ENCODE data around the gene RREB1.

DNA sequence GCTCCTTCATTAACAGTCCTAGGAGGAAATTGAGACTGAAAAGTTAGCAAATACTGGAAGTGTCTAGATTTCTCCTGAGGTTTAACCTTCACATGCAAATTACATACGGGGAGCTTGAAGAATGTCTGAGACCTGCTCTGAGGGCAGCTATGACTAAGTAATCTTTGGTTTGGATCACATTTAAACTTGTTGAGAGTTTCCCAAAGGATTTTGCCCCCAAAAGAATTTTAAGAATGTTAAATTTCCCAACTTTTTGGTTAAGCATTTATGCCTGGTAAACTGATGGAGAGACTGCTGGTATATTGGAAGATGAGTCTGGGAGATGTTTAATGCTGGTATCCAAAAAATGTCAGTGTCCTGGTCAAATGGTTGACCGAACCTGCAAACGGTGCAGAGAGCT, 97.0 kb downstream of the RREB1 start:
- TF ChIP-seq, protein P1, sequence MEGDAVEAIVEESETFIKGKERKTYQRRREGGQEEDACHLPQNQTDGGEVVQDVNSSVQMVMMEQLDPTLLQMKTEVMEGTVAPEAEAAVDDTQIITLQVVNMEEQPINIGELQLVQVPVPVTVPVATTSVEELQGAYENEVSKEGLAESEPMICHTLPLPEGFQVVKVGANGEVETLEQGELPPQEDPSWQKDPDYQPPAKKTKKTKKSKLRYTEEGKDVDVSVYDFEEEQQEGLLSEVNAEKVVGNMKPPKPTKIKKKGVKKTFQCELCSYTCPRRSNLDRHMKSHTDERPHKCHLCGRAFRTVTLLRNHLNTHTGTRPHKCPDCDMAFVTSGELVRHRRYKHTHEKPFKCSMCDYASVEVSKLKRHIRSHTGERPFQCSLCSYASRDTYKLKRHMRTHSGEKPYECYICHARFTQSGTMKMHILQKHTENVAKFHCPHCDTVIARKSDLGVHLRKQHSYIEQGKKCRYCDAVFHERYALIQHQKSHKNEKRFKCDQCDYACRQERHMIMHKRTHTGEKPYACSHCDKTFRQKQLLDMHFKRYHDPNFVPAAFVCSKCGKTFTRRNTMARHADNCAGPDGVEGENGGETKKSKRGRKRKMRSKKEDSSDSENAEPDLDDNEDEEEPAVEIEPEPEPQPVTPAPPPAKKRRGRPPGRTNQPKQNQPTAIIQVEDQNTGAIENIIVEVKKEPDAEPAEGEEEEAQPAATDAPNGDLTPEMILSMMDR (tag by site-specific recombination; IDR thresholded peaks at IDR 0.05), result no peak
- TF ChIP-seq ZNF416 (tag by site-specific recombination; IDR thresholded peaks at IDR 0.05) (no peak), ZNF830 (tag by site-specific recombination; IDR thresholded peaks at IDR 0.05; ENCODE audit: low read depth) (no peak), ZNF311 (tag by site-specific recombination; IDR thresholded peaks at IDR 0.05; ENCODE audit: borderline replicate concordance) (no peak), ZNF670 (tag by site-specific recombination; IDR thresholded peaks at IDR 0.05; ENCODE audit: low read depth) (no peak), ZNF24 (tag by site-specific recombination; IDR thresholded peaks at IDR 0.05) (no peak)
- TF ChIP-seq, protein P2, sequence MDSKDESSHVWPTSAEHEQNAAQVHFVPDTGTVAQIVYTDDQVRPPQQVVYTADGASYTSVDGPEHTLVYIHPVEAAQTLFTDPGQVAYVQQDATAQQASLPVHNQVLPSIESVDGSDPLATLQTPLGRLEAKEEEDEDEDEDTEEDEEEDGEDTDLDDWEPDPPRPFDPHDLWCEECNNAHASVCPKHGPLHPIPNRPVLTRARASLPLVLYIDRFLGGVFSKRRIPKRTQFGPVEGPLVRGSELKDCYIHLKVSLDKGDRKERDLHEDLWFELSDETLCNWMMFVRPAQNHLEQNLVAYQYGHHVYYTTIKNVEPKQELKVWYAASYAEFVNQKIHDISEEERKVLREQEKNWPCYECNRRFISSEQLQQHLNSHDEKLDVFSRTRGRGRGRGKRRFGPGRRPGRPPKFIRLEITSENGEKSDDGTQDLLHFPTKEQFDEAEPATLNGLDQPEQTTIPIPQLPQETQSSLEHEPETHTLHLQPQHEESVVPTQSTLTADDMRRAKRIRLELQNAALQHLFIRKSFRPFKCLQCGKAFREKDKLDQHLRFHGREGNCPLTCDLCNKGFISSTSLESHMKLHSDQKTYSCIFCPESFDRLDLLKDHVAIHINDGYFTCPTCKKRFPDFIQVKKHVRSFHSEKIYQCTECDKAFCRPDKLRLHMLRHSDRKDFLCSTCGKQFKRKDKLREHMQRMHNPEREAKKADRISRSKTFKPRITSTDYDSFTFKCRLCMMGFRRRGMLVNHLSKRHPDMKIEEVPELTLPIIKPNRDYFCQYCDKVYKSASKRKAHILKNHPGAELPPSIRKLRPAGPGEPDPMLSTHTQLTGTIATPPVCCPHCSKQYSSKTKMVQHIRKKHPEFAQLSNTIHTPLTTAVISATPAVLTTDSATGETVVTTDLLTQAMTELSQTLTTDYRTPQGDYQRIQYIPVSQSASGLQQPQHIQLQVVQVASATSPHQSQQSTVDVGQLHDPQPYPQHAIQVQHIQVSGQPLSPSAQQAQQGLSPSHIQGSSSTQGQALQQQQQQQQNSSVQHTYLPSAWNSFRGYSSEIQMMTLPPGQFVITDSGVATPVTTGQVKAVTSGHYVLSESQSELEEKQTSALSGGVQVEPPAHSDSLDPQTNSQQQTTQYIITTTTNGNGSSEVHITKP (tag by site-specific recombination; IDR thresholded peaks at IDR 0.05), result no peak
